GM15510 (cell line): ENCODE measurements around the gene CKB.

Experiments used
- POLR2A ChIP-seq: IDR thresholded peaks from 3 replicates; pipeline ENCODE4 v1.6.1; 2011; ENCODE audit warnings: borderline replicate concordance; ENCODE audit not compliant: insufficient read length; ENCODE audit errors: extremely low read depth

The CKB gene

GRCh38 chr14:103555559-103556337, 33.1 kb upstream of the CKB start:
- TF ChIP-seq POLR2A: no peak

- no peak for TF ChIP-seq POLR2A
Measured at GRCh38 chr14:103552846-103553210, 30.2 kb upstream of the CKB start.

- TF ChIP-seq POLR2A: no peak
Measured at GRCh38 chr14:103552011-103552845, 29.6 kb upstream of the CKB start.

GRCh38 chr14:103551338-103551762, 28.7 kb upstream of the CKB start:
- no peak for TF ChIP-seq POLR2A

- no peak for TF ChIP-seq POLR2A
Measured at GRCh38 chr14:103550451-103551337, 28.1 kb upstream of the CKB start.

- no peak for TF ChIP-seq POLR2A
Measured at GRCh38 chr14:103549361-103550311, 27.0 kb upstream of the CKB start.

- no peak for TF ChIP-seq POLR2A
Measured at GRCh38 chr14:103548463-103549351, 26.1 kb upstream of the CKB start.

GRCh38 chr14:103547941-103548462, 25.4 kb upstream of the CKB start:
- TF ChIP-seq POLR2A: no peak

- TF ChIP-seq POLR2A: no peak
Measured at GRCh38 chr14:103547455-103547940, 24.9 kb upstream of the CKB start.

- no peak for TF ChIP-seq POLR2A
Measured at GRCh38 chr14:103546652-103547454, 24.2 kb upstream of the CKB start.

- no peak for TF ChIP-seq POLR2A
Measured at GRCh38 chr14:103545915-103546651, 23.5 kb upstream of the CKB start.
